ENCODE data around the gene HDAC9. TPM values are rescaled to one million over a fixed set of nuclear protein-coding genes. Genes with fewer than 3 reads are reported as not detected.

HDAC9 gene
- total RNA-seq, 1 donor = 20.9 TPM

- Histone ChIP-seq H3K27me3 (ENCODE audit: insufficient read depth, low read length) (no peaks in the 10 kb centered on the region), H3K4me3 (ENCODE audit: low read length) (no peak overlapping the region), H3K9me3 (ENCODE audit: low read depth, low read length) (no peaks in the 10 kb centered on the region), H3K4me1 (ENCODE audit: insufficient read depth, low read length) (no peaks in the 10 kb centered on the region)
Measured at GRCh38 chr7:18572885-18573284, 77.3 kb downstream of the HDAC9 start.

- no peak overlapping the region for H3K4me3 ChIP-seq (ENCODE audit: low read length)
- no peaks in the 10 kb centered on the region for H3K4me1 ChIP-seq (ENCODE audit: insufficient read depth, low read length)
- H3K9me3 ChIP-seq (ENCODE audit: low read depth, low read length) = no peaks in the 10 kb centered on the region
Measured at GRCh38 chr7:18573410-18574234, 78.1 kb downstream of the HDAC9 start.

GRCh38 chr7:18574235-18574540 lies 78.6 kb downstream of the HDAC9 start:
- Histone ChIP-seq H3K4me3 (ENCODE audit: low read length) (no peak overlapping the region), H3K4me1 (ENCODE audit: insufficient read depth, low read length) (no peaks in the 10 kb centered on the region), H3K27me3 (ENCODE audit: insufficient read depth, low read length) (no peaks in the 10 kb centered on the region), H3K9me3 (ENCODE audit: low read depth, low read length) (no peaks in the 10 kb centered on the region)

More at GRCh38 chr7:18573410-18574234, 78.1 kb downstream of the HDAC9 start:
- no peaks in the 10 kb centered on the region for H3K27me3 ChIP-seq (ENCODE audit: insufficient read depth, low read length)

- no peaks in the 10 kb centered on the region for H3K4me1 ChIP-seq (ENCODE audit: insufficient read depth, low read length)
- H3K27me3 ChIP-seq (ENCODE audit: insufficient read depth, low read length) = no peaks in the 10 kb centered on the region
- H3K9me3 ChIP-seq (ENCODE audit: low read depth, low read length) = no peaks in the 10 kb centered on the region
- no peak overlapping the region for H3K4me3 ChIP-seq (ENCODE audit: low read length)
Measured at GRCh38 chr7:18574676-18575075, 79.1 kb downstream of the HDAC9 start.

- no peak overlapping the region for H3K4me3 ChIP-seq (ENCODE audit: low read length)
- no peaks in the 10 kb centered on the region for H3K27me3 ChIP-seq (ENCODE audit: insufficient read depth, low read length)
- H3K4me1 ChIP-seq (ENCODE audit: insufficient read depth, low read length) = no peaks in the 10 kb centered on the region
- H3K9me3 ChIP-seq (ENCODE audit: low read depth, low read length) = no peaks in the 10 kb centered on the region
Measured at GRCh38 chr7:18575622-18576572, 80.3 kb downstream of the HDAC9 start.

- H3K27me3 ChIP-seq (ENCODE audit: insufficient read depth, low read length) = no peaks in the 10 kb centered on the region
- H3K4me3 ChIP-seq (ENCODE audit: low read length) = no peak overlapping the region
- no peaks in the 10 kb centered on the region for H3K4me1 ChIP-seq (ENCODE audit: insufficient read depth, low read length)
- no peaks in the 10 kb centered on the region for H3K9me3 ChIP-seq (ENCODE audit: low read depth, low read length)
Measured at GRCh38 chr7:18577096-18577771, 81.7 kb downstream of the HDAC9 start.

- H3K4me3 ChIP-seq (ENCODE audit: low read length) = no peak overlapping the region
- H3K4me1 ChIP-seq (ENCODE audit: insufficient read depth, low read length) = no peaks in the 10 kb centered on the region
- H3K27me3 ChIP-seq (ENCODE audit: insufficient read depth, low read length) = no peaks in the 10 kb centered on the region
- H3K9me3 ChIP-seq (ENCODE audit: low read depth, low read length) = no peaks in the 10 kb centered on the region
Measured at GRCh38 chr7:18579698-18580097, 84.1 kb downstream of the HDAC9 start.

- H3K4me3 ChIP-seq (ENCODE audit: low read length) = no peak overlapping the region
- H3K27me3 ChIP-seq (ENCODE audit: insufficient read depth, low read length) = no peaks in the 10 kb centered on the region
Measured at GRCh38 chr7:18580950-18581349, 85.4 kb downstream of the HDAC9 start.

GRCh38 chr7:18583305-18583704 lies 87.8 kb downstream of the HDAC9 start:
- H3K27me3 ChIP-seq (ENCODE audit: insufficient read depth, low read length) = no peaks in the 10 kb centered on the region
- no peaks in the 10 kb centered on the region for H3K9me3 ChIP-seq (ENCODE audit: low read depth, low read length)
- no peaks in the 10 kb centered on the region for H3K4me1 ChIP-seq (ENCODE audit: insufficient read depth, low read length)
- H3K4me3 ChIP-seq (ENCODE audit: low read length) = no peak overlapping the region

More at GRCh38 chr7:18580950-18581349, 85.4 kb downstream of the HDAC9 start:
- H3K9me3 ChIP-seq (ENCODE audit: low read depth, low read length) = no peaks in the 10 kb centered on the region
- no peaks in the 10 kb centered on the region for H3K4me1 ChIP-seq (ENCODE audit: insufficient read depth, low read length)

GRCh38 chr7:18590241-18590640 lies 94.7 kb downstream of the HDAC9 start:
- Histone ChIP-seq H3K4me1 (ENCODE audit: insufficient read depth, low read length) (peaks cover 7% of the 10 kb centered on the region), H3K4me3 (ENCODE audit: low read length) (no peak overlapping the region), H3K27me3 (ENCODE audit: insufficient read depth, low read length) (no peaks in the 10 kb centered on the region), H3K9me3 (ENCODE audit: low read depth, low read length) (no peaks in the 10 kb centered on the region)

- Histone ChIP-seq H3K27me3 (ENCODE audit: insufficient read depth, low read length) (no peaks in the 10 kb centered on the region), H3K4me1 (ENCODE audit: insufficient read depth, low read length) (peaks cover 7% of the 10 kb centered on the region), H3K9me3 (ENCODE audit: low read depth, low read length) (no peaks in the 10 kb centered on the region), H3K4me3 (ENCODE audit: low read length) (no peak overlapping the region)
Measured at GRCh38 chr7:18590744-18591340, 95.3 kb downstream of the HDAC9 start.

GRCh38 chr7:18593602-18594279 lies 98.2 kb downstream of the HDAC9 start:
- peaks cover 7% of the 10 kb centered on the region for H3K4me1 ChIP-seq (ENCODE audit: insufficient read depth, low read length)
- H3K4me3 ChIP-seq (ENCODE audit: low read length) = no peak overlapping the region
- no peaks in the 10 kb centered on the region for H3K9me3 ChIP-seq (ENCODE audit: low read depth, low read length)
- no peaks in the 10 kb centered on the region for H3K27me3 ChIP-seq (ENCODE audit: insufficient read depth, low read length)

GRCh38 chr7:18597754-18598153 lies 102.2 kb downstream of the HDAC9 start:
- no peak overlapping the region for H3K4me3 ChIP-seq (ENCODE audit: low read length)
- H3K27me3 ChIP-seq (ENCODE audit: insufficient read depth, low read length) = no peaks in the 10 kb centered on the region
- no peaks in the 10 kb centered on the region for H3K4me1 ChIP-seq (ENCODE audit: insufficient read depth, low read length)
- peaks cover 25% of the 10 kb centered on the region for H3K9me3 ChIP-seq (ENCODE audit: low read depth, low read length)

- Histone ChIP-seq H3K4me1 (ENCODE audit: insufficient read depth, low read length) (no peaks in the 10 kb centered on the region), H3K27me3 (ENCODE audit: insufficient read depth, low read length) (no peaks in the 10 kb centered on the region), H3K4me3 (ENCODE audit: low read length) (no peak overlapping the region), H3K9me3 (ENCODE audit: low read depth, low read length) (peaks cover 25% of the 10 kb centered on the region)
Measured at GRCh38 chr7:18607025-18607424, 111.5 kb downstream of the HDAC9 start.

All from mononuclear cell (primary cell).